ENCODE data around the gene LSAMP. TPM values are rescaled to one million over a fixed set of nuclear protein-coding genes. Genes with fewer than 3 reads are reported as not detected.

The LSAMP gene
- total RNA-seq, 4 donors from 2014 or later = 0.30 to 5.5 (median 1.4) TPM

DNA sequence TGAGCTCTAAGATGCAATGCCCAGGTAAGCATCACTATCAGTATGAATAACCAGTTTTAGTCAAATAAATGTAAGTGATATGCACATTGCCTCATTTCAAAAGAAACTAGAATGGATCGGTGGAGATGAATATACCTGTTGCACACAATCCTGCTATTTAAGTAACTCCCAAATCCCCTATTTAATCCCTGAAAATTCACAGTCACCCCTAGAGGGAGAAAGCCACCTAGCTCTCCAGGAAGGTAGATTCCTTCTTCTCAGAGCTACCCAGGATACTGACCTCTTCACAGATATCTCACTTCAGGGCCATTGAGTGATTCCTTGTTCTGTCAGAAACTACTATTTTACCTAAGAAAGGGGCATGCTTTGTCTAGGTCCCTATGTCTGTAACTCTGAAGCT is 11.7 kb downstream of the LSAMP start:
- Histone ChIP-seq H3K36me3 (no peaks in the 10 kb centered on the region), H3K27ac (no peak overlapping the region), H3K4me3 (no peak overlapping the region), H3K27me3 (no peaks in the 10 kb centered on the region), H3K9me3 (no peaks in the 10 kb centered on the region), H3K4me1 (no peaks in the 10 kb centered on the region)
- 72 to 80% methylated on average over 1 of the region's 1 CpG for WGBS, 2 donors
- TF ChIP-seq POLR2A (IDR thresholded peaks at IDR 0.05) (no peak), CTCF (IDR thresholded peaks at IDR 0.05) (no peak)
- DNase-seq = no peak
- intact Hi-C loops (cut with DNase I) = no loop called here

DNA sequence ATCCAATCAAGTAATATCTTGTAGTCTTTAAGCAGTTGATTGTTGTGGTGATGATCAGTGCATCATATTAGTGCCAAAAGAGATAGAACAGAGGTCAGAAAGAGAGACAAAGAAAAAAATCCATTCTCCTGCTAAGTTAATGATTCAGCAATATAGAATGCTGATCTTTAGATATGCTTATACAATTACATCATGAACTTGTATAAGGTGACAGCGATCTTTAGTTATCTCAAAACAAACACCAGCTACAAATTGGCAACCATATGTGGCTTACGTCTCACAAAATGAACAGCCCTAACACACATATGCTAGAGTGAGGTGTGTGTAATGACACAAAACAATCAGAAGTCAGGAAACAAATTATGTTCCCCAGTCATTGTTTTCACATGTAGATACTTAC is 12.5 kb downstream of the LSAMP start:
- 34 to 61% methylated on average over 2 of the region's 2 CpGs for WGBS, 2 donors
- Histone ChIP-seq H3K4me3 (no peak overlapping the region), H3K9me3 (no peaks in the 10 kb centered on the region), H3K36me3 (no peaks in the 10 kb centered on the region), H3K4me1 (no peaks in the 10 kb centered on the region), H3K27ac (no peak overlapping the region), H3K27me3 (no peaks in the 10 kb centered on the region)
- intact Hi-C loops (cut with DNase I) = no loop called here
- no peak for DNase-seq
- TF ChIP-seq CTCF (IDR thresholded peaks at IDR 0.05) (no peak), POLR2A (IDR thresholded peaks at IDR 0.05) (no peak)

DNA sequence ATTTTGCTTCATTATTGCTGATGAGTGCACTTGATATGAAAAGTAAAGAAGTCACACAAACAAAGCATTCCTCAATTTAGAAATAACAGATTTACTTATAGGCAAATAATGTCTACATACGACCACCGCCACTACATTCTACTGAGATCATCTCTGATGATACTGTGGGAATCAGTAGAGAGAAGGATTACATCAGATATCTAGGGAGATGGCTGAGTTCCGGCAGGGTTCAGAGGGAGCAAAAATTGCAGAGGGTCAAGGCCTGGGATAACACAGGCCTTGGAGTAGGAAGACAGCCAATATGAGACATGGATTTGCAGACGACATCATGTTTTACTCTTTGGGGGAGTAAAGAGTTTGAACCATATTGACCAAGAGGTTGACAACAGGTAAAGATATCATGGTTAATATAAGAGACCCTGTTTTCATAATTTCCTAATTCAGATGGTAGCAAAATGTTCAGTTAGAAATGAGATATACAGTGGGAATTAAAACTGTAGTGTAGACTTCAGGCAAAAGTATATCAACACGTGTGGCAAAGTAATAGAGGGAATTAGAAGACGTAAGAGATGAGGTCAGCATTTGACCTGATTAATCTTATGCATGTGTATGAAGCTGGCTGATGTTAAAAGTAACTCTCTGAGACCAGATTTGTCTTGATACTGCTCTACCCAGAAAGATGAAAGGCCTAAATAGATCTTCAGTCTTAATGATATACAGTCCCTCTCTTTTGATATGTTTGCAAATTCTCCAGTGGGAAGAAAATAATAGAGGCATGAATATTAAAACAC is 15.6 kb downstream of the LSAMP start:
- Histone ChIP-seq H3K27me3 (no peaks in the 10 kb centered on the region), H3K27ac (no peak overlapping the region), H3K36me3 (no peaks in the 10 kb centered on the region), H3K4me3 (no peak overlapping the region), H3K9me3 (no peaks in the 10 kb centered on the region), H3K4me1 (no peaks in the 10 kb centered on the region)
- TF ChIP-seq CTCF (IDR thresholded peaks at IDR 0.05) = no peak
- 80 to 86% methylated on average over 6 of the region's 6 CpGs for WGBS, 2 donors
- intact Hi-C loops (cut with DNase I) = no loop called here
- DNase-seq = no peak

DNA sequence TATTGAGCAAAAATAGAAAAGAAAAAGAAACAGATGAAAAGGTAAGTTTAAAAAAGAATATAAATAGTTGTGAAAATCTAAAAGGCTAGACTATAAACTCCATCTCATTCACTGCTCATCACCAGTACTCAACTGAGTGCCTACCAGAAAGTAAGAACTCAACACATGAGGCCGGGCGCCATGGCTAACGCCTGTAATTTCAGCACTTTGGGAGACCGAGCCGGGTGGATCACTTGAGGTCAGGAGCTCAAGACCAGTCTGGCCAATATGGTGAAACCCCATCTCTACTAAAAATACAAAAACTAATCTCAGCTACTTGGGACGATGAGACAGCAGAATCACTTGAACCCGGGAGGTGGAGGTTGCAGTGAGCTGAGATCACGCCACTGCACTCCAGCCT is 19.3 kb downstream of the LSAMP start:
- no peaks in the 10 kb centered on the region for H3K27me3 ChIP-seq
- no peak for DNase-seq
- WGBS, 2 donors = 83 to 85% methylated on average over 8 of the region's 8 CpGs
- no peak overlapping the region for H3K27ac ChIP-seq
- intact Hi-C loops (cut with DNase I) = no loop called here
- no peak overlapping the region for H3K4me3 ChIP-seq
- no peak for TF ChIP-seq POLR2A (IDR thresholded peaks at IDR 0.05)
- no peak for TF ChIP-seq CTCF (IDR thresholded peaks at IDR 0.05)
- H3K4me1 ChIP-seq = no peaks in the 10 kb centered on the region
- no peaks in the 10 kb centered on the region for H3K9me3 ChIP-seq
- H3K36me3 ChIP-seq = no peaks in the 10 kb centered on the region

GRCh38 chr3:116425126-116425525 is 20.2 kb downstream of the LSAMP start:
- Histone ChIP-seq H3K27ac (no peak overlapping the region), H3K4me3 (no peak overlapping the region), H3K4me1 (no peaks in the 10 kb centered on the region), H3K36me3 (no peaks in the 10 kb centered on the region), H3K27me3 (no peaks in the 10 kb centered on the region), H3K9me3 (no peaks in the 10 kb centered on the region)
- WGBS, 2 donors = 33 to 43% methylated on average over 2 of the region's 2 CpGs
- no peak for DNase-seq
- no peak for TF ChIP-seq POLR2A (IDR thresholded peaks at IDR 0.05)
- no peak for TF ChIP-seq CTCF (IDR thresholded peaks at IDR 0.05)
- intact Hi-C loops (cut with DNase I) = no loop called here

Measured in esophagus squamous epithelium (tissue), 5 donors.